GM21390 (cell line): Measurements from ENCODE around the gene DNAJA4.

Experiments used
- ATAC-seq: cut with Tn5 transposase; IDR thresholded peaks from one replicate; pipeline ENCODE4 v1.9.1; 2021; ENCODE audit not compliant: unreplicated experiment

The DNAJA4 gene

DNA sequence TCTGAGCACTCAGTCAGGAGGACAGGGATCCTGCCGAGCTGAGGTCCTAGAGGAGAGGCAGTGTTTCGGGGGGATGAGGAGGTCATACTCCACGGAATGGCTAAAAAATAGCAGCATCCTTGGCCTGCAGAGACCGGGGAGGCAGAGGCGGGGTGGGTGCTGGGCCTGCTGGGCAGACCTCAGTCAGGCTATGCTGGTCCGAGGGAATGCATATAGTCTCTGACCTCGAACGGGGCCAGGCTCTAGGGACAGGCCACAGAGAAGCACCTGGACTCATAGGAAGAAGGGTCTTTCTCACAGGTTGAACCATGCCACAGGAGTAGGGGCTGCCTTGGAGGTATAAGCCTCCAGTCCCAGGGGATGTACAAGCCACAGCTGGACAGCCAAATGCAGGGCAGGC lies 49.0 kb downstream of the DNAJA4 start:
- no peak for ATAC-seq

DNA sequence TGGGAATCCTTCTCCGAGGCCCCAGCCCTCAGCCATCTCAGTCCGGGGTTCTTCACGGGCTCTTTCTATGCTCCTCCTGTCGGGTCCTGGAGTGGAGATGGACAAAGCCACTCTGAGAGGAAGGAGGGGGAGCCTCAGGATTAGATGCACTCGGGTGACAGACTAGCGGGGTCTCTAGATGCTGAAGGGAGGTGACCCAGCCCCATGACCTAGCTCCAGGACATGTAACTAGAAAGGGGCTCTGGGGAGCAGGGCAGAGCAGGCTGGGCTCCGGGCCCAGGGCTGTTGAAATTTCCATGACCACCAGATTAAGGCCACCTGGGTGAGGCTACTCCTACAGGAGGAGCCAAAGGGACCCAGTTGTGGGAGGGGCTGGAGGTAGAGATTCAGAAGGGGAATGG lies 49.8 kb downstream of the DNAJA4 start:
- ATAC-seq: no peak

DNA sequence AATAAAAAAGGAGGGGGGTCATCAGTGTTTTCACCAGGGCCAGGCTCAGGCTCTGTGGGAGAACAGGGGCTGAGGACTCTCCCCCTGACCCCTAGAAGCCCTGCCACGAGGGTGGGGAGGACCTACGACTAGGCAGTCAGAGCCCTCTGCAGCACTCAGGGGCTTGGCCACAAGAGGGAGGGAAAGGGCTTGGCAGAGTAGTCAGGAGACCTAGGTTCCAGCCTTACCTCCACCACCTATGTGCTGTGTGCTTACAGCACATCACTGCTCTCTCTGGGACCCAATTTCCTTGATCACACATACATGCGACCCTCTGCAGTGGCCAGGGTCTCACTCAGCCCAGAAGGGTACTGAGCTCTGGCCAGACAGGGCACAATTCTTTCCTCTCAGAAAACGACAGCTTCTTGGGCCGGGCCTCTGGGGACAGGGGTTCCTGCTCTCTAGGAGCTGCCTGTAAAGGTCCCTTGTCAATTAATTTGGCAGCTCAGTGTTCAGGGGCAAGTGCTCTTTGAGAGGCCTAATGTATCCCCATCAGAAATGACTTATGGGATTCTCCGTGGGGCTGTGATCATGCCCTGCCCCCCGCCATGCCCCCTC lies 51.4 kb downstream of the DNAJA4 start:
- no peak for ATAC-seq

DNA sequence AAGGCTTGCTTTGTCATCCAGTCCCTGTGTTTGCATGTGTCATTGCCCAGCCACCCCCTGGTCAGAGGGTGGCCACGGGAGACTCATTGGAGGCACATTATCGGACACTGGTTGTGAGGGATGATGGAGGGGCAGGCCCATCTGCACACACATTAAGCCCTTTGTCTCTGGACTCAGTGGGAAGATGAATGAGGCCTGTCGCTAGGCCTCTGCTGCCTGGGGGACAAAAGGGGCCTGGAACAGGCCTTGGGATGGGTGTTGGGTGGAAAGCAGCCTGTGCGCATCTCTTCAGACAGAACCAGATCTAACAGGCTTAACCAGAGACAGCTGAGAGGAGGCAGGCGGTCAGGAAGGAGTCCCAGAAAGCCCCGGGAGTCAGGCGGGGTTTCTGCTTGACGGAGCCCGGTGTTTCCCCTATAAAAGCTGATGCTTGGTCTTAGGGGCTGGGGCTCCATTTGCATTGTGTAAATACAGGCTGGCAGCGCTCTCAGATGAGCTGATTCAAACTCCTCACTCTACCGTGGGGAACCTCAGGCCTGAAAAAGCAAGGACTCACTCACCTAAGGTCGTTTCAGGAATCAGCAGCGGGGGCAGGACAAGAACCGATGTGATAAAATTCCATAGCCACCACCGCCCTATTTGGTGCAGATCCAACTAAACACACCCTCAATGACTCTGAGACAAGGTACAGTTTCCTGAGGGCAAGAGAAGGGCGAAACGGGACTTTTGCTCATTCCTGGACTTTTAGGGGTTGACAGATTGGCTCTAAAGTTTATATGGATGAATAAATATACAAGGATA lies 52.1 kb downstream of the DNAJA4 start:
- no peak for ATAC-seq

DNA sequence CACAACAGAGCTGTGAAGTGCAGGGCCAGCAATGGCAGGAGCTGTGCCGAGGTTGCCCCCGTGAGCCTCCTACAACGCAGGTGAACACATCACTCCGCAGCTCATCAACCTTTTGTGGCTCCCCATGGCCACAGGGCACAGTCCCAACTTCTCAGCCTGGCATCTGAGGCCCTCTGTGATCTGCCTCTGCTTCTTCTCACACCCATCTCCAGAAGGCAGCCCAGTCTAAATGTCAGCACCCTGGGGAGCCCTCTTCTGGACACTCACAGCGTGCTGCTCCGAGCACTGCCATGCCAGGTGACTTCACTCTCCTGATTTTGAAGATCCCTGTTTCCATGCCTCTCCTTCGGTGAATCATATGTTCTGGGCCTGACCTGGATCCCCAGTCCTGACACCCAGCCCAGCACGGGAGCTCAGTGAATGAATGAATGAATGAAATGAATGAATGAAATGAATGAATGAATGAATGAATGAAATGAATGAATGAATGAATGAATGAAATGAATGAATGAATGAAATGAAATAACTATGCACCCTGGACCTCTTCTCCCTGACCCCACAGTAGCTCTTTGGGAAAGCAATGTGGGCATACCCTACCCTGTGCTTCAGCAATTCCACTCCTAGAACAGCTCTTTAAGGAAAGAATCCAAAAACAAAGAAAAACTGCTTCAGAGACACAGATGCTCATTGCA lies 52.9 kb downstream of the DNAJA4 start:
- ATAC-seq: no peak

DNA sequence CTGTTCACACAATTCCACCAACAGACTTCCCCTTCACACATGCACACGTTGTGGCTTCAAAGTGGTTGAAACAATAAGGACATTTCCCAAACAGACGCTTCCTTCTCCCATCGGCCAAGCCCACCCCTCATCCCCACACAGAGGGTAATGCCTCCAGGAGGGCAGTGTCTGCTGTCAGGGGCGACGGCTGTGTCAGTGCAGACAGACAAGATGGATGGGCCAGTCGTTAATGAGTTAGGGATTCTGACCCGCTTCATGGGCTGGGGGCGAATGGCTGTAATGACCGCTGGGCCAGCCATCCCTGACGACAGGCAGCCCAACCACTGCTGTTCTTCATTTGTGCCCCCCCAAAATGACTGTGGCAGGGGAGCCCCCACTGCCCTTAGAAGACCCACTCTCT lies 55.2 kb downstream of the DNAJA4 start:
- ATAC-seq: no peak

DNA sequence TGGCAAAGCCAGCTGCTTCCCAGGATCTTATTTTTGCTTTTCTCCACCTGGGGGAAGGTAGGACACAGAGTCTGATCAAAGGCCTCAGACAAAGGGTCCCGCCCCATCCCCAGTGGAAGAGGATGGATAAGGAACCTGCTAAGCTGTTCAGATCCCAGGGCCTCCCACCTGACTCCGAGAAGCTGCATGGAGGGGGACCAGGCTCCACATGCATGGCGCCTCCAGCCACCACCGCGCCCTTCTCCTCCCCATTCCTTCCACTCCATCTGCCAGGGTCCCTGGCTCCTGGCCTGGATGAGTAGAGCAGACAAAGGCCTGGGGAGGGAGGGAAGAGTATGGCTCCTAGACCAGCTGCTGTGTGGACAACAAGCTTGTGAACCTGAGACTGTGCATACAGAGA lies 55.8 kb downstream of the DNAJA4 start:
- no peak for ATAC-seq

DNA sequence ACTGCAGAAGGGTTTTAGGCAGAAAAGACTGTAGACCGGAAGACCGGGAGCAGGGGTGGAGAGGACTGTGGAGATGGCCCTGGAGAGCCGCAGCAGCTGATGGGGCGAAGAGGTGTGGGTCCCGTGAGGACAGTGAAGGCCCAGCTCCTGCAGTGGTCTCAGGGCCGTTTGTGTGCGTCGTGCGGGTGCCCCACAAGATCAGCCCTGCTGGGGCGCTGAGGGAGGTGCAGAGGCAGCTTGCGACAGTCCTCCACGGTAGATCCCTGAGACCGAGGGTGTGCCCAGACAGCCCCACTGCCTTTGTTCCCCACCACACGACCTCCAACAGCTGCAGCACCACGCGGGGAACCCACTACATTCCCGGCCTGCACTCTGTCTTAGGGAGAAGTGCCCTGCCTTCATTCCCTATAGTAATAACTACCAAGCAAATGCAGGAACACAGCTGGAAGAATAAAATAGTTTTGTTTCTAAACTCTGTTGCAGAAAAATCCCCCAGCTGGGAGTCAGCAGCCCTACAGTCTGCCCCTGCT lies 56.7 kb downstream of the DNAJA4 start:
- no peak for ATAC-seq

DNA sequence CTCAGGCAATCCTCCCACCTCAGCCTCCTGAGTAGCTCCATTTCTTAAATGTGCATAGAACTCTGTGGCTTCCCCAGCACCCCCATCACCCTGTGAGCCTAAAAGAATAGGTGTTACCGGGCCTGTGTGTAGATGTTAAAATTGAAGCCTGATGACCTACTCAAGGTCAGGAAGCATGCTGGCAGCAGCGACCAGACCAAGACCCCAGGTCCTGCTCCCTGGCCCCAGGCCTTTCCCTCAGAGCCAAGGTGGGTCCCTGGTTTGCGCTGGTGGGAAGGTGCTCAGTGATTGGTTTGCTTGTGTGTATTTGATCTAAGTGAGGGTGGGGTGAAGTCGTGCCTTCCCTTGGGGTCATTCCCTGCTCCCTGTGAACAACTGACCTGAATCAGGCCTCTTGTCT lies 57.4 kb downstream of the DNAJA4 start:
- no peak for ATAC-seq

DNA sequence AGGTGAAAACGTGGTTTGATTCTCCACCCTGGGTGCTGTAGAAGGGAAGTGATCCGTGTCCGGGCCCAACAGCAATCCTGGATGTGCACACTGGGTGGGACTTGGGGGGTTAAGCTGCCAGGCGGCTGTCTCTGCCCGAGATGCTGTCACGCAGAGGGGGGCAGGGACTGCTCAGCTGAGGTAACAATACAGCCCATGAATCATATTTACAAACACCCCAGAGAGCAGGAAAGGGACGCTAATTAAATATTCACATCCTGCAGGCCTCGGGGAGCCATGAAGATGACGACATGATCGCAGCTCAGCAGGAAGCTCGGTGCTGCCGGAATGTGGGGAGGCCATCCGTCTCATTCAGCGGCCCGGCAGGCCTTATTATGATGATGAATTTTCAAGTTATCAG lies 57.9 kb downstream of the DNAJA4 start:
- ATAC-seq: no peak

DNA sequence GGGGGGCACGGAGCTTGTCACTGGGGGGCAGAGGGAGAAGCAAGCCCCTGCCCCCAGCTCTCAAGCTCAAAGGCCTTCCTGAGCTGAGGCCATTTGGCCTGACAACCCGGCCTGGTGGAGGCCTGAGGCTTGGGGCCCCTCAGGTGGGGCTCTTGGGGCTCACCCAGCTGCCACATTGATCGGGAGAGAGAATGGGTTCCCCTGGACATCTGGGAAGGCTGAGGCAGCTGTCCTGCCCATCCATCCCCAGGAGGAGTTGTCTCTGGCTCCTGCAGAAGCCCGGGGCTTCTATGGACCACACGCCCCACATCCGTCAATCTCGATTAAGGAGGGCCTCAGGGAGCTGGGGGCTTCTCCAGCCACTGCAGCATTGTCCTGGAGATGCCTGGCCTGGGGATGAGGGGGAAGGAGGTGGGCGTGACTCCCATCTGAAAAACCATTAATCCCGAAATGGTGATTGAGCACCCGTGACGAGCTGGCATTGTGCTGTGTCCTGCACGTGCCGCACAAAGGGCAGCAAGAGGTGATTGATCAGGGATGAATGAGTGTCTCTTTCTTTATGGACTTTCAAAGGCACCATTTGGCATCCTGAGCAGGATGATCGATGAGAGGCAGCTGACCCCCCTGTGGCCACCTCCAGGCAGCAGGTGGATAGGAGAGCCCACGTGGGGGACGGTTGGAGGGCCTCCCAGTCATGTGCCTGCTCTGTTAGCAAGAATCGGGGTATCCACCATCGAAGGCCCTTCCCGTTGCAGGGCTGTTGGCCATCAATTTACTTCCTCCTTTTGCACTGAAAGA lies 58.6 kb downstream of the DNAJA4 start:
- ATAC-seq: no peak

DNA sequence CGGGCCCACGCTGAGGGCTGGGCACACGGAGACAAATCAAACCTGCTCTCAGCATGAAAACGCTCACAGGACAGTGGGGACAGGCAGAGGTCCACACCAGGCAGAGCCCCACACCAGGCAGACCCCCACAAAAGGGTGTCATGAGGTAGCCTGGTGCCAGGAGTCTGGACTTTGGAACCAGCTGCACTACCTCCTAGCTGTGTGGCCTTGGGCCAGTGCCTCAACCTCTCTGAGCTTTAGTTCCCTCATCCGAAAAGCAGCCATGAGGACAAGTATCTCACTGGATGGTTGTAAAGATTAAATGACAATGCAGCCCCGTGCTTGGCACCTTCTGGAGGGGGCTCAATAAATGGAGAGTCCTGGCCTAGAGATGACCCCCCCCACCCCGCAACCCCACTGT lies 59.3 kb downstream of the DNAJA4 start:
- ATAC-seq: no peak

DNA sequence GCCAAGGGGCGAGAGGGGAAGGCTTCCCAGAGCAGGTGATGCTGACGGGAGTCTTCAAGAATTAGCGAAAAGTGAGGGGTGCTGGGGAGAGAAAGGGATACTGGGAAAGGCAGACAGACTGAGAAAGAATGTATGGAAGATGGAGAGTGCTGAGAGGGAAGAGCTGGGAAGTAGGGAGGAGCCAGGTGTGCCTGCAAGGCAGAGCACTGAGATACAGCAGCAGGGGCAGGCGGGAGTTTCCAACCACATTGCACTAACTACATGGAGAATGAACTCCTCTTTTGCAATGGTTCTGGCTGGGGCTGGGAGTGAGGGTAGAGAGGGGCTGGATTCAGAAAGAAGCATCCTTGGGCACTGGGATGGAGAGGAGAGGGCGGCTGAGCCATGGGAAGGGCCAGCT lies 59.8 kb downstream of the DNAJA4 start:
- no peak for ATAC-seq

DNA sequence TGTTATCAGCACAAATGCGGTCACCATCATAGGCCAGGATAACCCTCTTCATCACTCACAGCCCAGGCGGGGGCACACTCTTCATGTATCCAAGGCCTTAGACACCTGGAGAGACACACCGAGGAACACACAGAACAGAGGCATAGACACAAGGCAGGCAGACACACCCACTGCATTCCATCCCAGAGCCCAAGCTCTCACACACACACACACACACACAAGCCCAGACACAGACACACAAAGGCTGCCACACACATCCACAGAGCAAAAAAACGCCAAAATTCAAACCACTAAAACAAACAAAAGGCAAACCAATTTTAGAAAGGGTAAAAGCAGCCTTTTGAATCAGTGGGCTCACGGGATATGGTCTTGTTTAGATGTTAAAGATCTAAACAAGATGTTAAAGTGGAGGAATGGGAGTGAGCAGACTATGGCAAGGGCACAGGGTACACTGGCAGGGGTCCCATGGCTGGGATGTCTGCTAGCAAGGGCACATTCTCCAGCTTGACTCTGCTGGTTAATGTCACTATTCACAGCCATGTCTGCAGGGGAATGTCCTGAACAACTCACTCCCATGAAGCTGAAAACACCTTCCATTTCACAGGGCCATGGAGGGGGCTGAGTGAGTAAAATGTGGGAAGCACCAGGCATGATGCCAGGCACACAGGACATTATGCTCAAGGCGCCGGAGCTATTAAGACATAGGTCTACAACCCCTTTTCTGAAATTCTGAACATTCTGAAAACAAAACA lies 60.9 kb downstream of the DNAJA4 start:
- no peak for ATAC-seq

DNA sequence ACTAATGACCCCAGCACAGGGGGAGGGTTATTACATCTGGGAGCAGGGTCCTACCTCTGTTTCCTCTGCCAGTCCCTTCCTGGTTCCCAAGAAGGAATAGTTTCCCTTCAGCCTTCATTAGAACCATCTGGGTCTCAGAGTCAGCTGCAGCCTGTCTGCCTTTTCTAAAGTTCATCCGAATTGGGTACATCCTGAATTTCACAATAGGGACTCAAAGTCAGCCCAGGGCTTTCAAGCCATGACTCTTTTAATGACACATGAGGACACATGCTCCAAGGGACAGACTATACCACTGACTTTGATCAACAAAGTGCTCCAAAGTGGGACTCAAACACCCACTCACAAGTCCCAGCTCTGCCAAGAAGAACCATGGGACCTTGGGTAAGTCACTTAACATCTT lies 63.1 kb downstream of the DNAJA4 start:
- ATAC-seq: no peak

DNA sequence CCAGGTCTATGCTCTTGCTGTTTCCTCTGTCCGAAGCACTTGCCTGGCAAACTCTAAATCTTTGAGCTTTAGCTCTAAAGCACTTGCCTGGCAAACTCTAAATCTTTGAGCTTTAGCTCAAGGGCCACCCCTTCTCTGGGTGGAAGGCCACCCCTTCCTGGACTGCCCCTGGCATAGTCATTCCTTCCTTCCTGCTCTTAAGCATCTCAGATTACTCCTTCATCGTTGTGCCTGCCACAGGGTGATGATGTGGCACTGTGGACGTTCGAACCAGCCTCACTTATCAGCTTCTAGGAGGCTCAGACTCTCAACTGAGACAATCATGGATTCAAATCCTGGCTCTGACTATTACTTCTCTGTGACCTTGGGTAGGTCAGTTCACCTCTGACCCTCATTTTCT lies 65.3 kb downstream of the DNAJA4 start:
- ATAC-seq: no peak
